GF-D8 (cell line): ENCODE results near the gene NR5A1.

Experiments used
- DNase-seq: peaks from one replicate; lab custom pipeline; 2025; lab: John Stamatoyannopoulos, UW

NR5A1 gene

GRCh38 chr9:124506931-124507879, at the start of gene NR5A1:
Gene NR5A1 (minus strand): TSS chr9:124507399. CDS start chr9:124503395, 4,004 bp downstream.
- no peak for DNase-seq

GRCh38 chr9:124555043-124555442, 47.8 kb upstream of the NR5A1 start:
- no peak for DNase-seq

GRCh38 chr9:124553738-124554137, 46.5 kb upstream of the NR5A1 start:
- DNase-seq = no peak

GRCh38 chr9:124552273-124552605, 45.0 kb upstream of the NR5A1 start:
- DNase-seq = no peak

GRCh38 chr9:124551472-124552272, 44.5 kb upstream of the NR5A1 start:
- no peak for DNase-seq

GRCh38 chr9:124550072-124550471, 42.9 kb upstream of the NR5A1 start:
- no peak for DNase-seq

- DNase-seq = no peak
Measured at GRCh38 chr9:124549016-124549415, 41.8 kb upstream of the NR5A1 start.

- no peak for DNase-seq
Measured at GRCh38 chr9:124544535-124544934, 37.3 kb upstream of the NR5A1 start.

GRCh38 chr9:124541824-124542223, 34.6 kb upstream of the NR5A1 start:
- no peak for DNase-seq

GRCh38 chr9:124537926-124538325, 30.7 kb upstream of the NR5A1 start:
- no peak for DNase-seq

GRCh38 chr9:124535846-124536245, 28.6 kb upstream of the NR5A1 start:
- no peak for DNase-seq

- DNase-seq = no peak
Measured at GRCh38 chr9:124532897-124533296, 25.7 kb upstream of the NR5A1 start.

GRCh38 chr9:124531115-124531514, 23.9 kb upstream of the NR5A1 start:
- DNase-seq = no peak

- DNase-seq = no peak
Measured at GRCh38 chr9:124530246-124530645, 23.0 kb upstream of the NR5A1 start.

- DNase-seq = no peak
Measured at GRCh38 chr9:124527781-124528180, 20.6 kb upstream of the NR5A1 start.

- no peak for DNase-seq
Measured at GRCh38 chr9:124526174-124526573, 19.0 kb upstream of the NR5A1 start.

- no peak for DNase-seq
Measured at GRCh38 chr9:124522121-124523098, 15.2 kb upstream of the NR5A1 start.

GRCh38 chr9:124521142-124521541, 13.9 kb upstream of the NR5A1 start:
- DNase-seq = no peak

- DNase-seq = no peak
Measured at GRCh38 chr9:124520206-124520596, 13.0 kb upstream of the NR5A1 start.

- DNase-seq = no peak
Measured at GRCh38 chr9:124518116-124518515, 10.9 kb upstream of the NR5A1 start.

- DNase-seq = no peak
Measured at GRCh38 chr9:124517600-124517999, 10.4 kb upstream of the NR5A1 start.

GRCh38 chr9:124514874-124515273, 7.7 kb upstream of the NR5A1 start:
- no peak for DNase-seq
